ENCODE results near the gene PRPF40A. TPM values are rescaled to one million over a fixed set of nuclear protein-coding genes. Genes with fewer than 3 reads are reported as not detected.

PRPF40A gene
- total RNA-seq, 1 donor from 2014 or later = 33.8 TPM

- Histone ChIP-seq H3K27me3 (ENCODE audit: low read depth) (no peaks in the 10 kb centered on the region), H3K9me3 (replicated peaks) (no peaks in the 10 kb centered on the region), H3K4me1 (no peaks in the 10 kb centered on the region), H3K4me3 (no peak overlapping the region), H3K27ac (replicated peaks) (no peak overlapping the region), H3K36me3 (peaks cover 41% of the 10 kb centered on the region)
- intact Hi-C loops (cut with micrococcal nuclease) = loop anchor here (10.0 kb wide), 1 partner anchor 586 kb away; no protein-coding TSS in a partner anchor
- no peak for DNase-seq
- TF ChIP-seq CTCF (IDR thresholded peaks at IDR 0.05; ENCODE audit: borderline replicate concordance) = no peak
Measured at GRCh38 chr2:152620985-152621384, 96.3 kb downstream of the PRPF40A start.

DNA sequence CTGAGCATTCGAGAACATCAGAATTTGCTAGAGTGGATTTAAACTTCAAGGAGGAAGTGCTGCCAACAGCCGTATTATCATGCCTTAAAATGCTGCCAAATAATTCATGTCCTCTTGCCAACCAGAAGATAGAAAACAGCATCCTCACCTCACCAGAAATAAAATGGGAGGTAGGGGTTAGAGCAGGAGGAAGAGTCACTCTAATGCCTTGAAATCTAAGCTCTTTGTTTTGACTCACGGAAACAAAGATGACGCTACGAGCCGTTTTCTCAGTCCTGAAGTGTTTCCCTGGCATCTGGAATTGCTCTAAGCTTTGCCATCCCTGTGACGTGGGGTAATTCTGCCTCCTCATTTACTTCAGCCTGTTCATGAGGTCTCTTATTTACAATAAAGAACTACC is 97.1 kb downstream of the PRPF40A start:
- no peaks in the 10 kb centered on the region for H3K9me3 ChIP-seq (replicated peaks)
- H3K27ac ChIP-seq (replicated peaks) = no peak overlapping the region
- TF ChIP-seq CTCF (IDR thresholded peaks at IDR 0.05; ENCODE audit: borderline replicate concordance) = no peak
- peaks cover 47% of the 10 kb centered on the region for H3K36me3 ChIP-seq
- intact Hi-C loops (cut with micrococcal nuclease) = loop anchor here (10.0 kb wide), 1 partner anchor 585 kb away; no protein-coding TSS in a partner anchor
- H3K4me3 ChIP-seq = no peak overlapping the region
- DNase-seq = no peak
- no peaks in the 10 kb centered on the region for H3K4me1 ChIP-seq
- no peaks in the 10 kb centered on the region for H3K27me3 ChIP-seq (ENCODE audit: low read depth)

DNA sequence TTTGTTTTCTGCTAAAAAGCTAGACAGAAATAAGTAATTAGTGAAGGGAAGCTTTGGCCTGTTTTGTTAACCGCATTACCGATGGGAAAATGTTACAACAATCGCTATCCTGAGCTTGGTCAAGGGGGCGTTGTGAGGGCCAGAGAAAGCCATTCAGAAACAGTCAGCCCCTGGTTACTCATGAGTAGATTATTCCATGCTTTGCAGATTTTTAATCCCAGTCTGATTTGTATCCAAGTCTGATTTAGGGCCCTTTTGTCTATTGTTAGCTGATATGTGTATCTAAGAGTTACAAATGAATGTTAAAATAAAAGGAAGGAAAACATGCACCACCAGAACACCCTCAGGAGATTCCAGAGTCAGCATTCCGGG is 99.1 kb downstream of the PRPF40A start:
- Histone ChIP-seq H3K36me3 (peaks cover 52% of the 10 kb centered on the region), H3K4me1 (no peaks in the 10 kb centered on the region), H3K27ac (replicated peaks) (no peak overlapping the region), H3K27me3 (ENCODE audit: low read depth) (no peaks in the 10 kb centered on the region), H3K9me3 (replicated peaks) (no peaks in the 10 kb centered on the region), H3K4me3 (no peak overlapping the region)
- no peak for DNase-seq
- intact Hi-C loops (cut with micrococcal nuclease) = no loop called here
- no peak for TF ChIP-seq CTCF (IDR thresholded peaks at IDR 0.05; ENCODE audit: borderline replicate concordance)

- TF ChIP-seq CTCF (IDR thresholded peaks at IDR 0.05; ENCODE audit: borderline replicate concordance) = no peak
- intact Hi-C loops (cut with micrococcal nuclease) = no loop called here
Measured at GRCh38 chr2:152617456-152618192, 99.6 kb downstream of the PRPF40A start.

DNA sequence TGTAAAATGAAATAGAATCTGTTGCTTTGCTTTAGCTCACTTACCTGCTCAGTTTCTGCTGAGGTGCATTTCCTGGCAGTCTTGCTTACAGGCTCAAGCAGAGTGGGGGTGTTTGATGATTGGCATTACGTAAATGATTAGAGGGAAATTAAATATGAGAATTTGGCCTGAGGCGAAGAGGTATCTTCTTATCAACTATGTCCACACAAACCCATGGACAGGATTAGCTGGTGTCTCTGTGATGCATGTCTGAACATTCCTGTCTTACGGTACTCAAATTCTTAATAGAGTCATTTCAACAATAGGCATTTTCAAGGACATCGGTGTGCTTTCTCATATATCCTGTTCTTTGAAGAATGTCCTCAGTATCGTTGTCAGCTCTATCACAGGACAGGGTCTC is 102.1 kb downstream of the PRPF40A start:
- no peaks in the 10 kb centered on the region for H3K9me3 ChIP-seq (replicated peaks)
- H3K27me3 ChIP-seq (ENCODE audit: low read depth) = no peaks in the 10 kb centered on the region
- no peak for TF ChIP-seq CTCF (IDR thresholded peaks at IDR 0.05; ENCODE audit: borderline replicate concordance)
- H3K4me1 ChIP-seq = peaks cover 17% of the 10 kb centered on the region
- no peak for DNase-seq
- peaks cover 33% of the 10 kb centered on the region for H3K36me3 ChIP-seq
- H3K4me3 ChIP-seq = no peak overlapping the region
- no peak overlapping the region for H3K27ac ChIP-seq (replicated peaks)
- intact Hi-C loops (cut with micrococcal nuclease) = no loop called here

More at GRCh38 chr2:152617456-152618192, 99.6 kb downstream of the PRPF40A start:
- Histone ChIP-seq H3K9me3 (replicated peaks) (no peaks in the 10 kb centered on the region), H3K27me3 (ENCODE audit: low read depth) (no peaks in the 10 kb centered on the region), H3K27ac (replicated peaks) (no peak overlapping the region), H3K36me3 (peaks cover 51% of the 10 kb centered on the region), H3K4me3 (no peak overlapping the region), H3K4me1 (peaks cover 1% of the 10 kb centered on the region)
- DNase-seq = no peak

All from left ventricle myocardium inferior (tissue), 1 donor.